Retinal pigment epithelial cell (primary cell): Measurements from ENCODE around the gene OCLN.
"Not testable (repeated sequence)": the region's sequence is repeated elsewhere in the genome, so short reads cannot be mapped to it uniquely, and the experiment has no call there.

Source experiments
- DNase-seq: peaks from one replicate; pipeline ENCODE4 v3.0.0-alpha.2; 2010; ENCODE audit warnings: low read depth
- H3K4me3 ChIP-seq: 2 replicates; pipeline ENCODE4 v1.5.1; 2011; ENCODE audit warnings: mild to moderate bottlenecking, low read length, control low read depth, moderate library complexity
- TF ChIP-seq, protein P1 (sequence below): conservative IDR thresholded peaks from 2 replicates; pipeline ENCODE4 v1.5.1; 2011; ENCODE audit warnings: low read depth, low read length, control low read depth, inconsistent platforms

OCLN gene

DNA sequence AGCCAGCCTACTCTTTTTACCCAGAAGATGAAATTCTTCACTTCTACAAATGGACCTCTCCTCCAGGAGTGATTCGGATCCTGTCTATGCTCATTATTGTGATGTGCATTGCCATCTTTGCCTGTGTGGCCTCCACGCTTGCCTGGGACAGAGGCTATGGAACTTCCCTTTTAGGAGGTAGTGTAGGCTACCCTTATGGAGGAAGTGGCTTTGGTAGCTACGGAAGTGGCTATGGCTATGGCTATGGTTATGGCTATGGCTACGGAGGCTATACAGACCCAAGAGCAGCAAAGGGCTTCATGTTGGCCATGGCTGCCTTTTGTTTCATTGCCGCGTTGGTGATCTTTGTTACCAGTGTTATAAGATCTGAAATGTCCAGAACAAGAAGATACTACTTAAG, 16.6 kb downstream of the OCLN start:
- no peak for DNase-seq
- TF ChIP-seq, protein P1, sequence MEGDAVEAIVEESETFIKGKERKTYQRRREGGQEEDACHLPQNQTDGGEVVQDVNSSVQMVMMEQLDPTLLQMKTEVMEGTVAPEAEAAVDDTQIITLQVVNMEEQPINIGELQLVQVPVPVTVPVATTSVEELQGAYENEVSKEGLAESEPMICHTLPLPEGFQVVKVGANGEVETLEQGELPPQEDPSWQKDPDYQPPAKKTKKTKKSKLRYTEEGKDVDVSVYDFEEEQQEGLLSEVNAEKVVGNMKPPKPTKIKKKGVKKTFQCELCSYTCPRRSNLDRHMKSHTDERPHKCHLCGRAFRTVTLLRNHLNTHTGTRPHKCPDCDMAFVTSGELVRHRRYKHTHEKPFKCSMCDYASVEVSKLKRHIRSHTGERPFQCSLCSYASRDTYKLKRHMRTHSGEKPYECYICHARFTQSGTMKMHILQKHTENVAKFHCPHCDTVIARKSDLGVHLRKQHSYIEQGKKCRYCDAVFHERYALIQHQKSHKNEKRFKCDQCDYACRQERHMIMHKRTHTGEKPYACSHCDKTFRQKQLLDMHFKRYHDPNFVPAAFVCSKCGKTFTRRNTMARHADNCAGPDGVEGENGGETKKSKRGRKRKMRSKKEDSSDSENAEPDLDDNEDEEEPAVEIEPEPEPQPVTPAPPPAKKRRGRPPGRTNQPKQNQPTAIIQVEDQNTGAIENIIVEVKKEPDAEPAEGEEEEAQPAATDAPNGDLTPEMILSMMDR, result no peak
- H3K4me3 ChIP-seq, result no peak overlapping the region

DNA sequence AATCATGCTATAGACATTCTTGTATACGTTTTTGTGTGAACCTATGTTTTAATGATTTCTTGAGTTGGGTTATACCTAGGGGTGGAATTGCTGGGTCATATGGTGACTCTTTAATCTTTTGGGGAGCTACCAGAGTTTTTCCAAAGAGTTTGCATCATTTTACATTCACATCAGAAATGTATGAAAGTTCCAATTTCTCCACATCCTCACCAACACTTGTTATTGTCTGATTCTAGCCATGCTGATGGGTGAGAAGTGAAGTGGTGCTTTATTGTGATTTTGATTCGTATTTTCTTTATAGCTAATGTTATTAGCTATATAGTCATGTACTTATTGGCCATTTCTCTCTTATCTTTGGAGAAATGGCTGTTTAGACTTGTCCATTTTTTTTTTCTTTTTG, 18.1 kb downstream of the OCLN start:
- H3K4me3 ChIP-seq, result no peak overlapping the region
- DNase-seq, result no peak
- TF ChIP-seq, protein P1, result no peak

DNA sequence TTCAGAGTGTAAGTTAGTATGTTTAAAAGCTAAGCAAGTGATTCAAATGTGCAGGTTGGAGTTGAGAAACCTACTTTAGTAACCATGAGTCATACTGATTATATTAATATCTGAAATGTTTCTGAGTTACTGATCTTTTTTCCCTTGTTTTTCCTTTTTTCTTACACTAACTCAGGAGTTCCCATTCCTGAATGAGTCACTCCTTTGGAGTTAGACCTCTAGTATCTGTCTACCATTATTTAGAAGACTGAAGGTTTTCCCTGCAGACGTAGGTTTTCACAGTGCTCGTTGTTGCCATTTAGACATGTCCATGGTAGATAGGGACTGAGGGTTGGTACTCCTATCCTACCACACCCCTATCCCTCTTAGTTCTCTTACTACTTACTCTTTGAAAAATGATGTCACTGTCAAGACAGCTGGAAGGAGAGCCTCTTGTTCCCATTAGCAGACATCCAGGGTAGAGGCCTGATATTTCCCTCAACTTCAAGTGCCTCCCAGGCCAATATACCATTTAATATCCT, 20.2 kb downstream of the OCLN start:
- peak; percentile 65 for DNase-seq
- H3K4me3 ChIP-seq, result no peak overlapping the region
- TF ChIP-seq, protein P1, result no peak

DNA sequence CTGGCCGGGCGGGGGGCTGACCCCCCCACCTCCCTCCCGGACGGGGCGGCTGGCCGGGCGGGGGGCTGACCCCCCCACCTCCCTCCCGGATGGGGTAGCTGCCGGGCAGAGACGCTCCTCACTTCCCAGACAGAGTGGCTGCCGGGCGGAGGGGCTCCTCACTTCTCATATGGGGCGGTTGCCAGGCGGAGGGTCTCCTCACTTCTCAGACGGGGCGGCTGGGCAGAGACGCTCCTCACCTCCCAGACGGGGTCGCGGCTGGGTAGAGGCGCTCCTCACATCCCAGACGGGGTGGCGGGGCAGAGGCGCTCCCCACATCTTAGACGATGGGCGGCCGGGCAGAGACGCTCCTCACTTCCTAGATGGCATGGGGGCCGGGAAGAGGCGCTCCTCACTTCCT, 23.0 kb downstream of the OCLN start:
- H3K4me3 ChIP-seq, DNase-seq: not testable (repeated sequence)

DNA sequence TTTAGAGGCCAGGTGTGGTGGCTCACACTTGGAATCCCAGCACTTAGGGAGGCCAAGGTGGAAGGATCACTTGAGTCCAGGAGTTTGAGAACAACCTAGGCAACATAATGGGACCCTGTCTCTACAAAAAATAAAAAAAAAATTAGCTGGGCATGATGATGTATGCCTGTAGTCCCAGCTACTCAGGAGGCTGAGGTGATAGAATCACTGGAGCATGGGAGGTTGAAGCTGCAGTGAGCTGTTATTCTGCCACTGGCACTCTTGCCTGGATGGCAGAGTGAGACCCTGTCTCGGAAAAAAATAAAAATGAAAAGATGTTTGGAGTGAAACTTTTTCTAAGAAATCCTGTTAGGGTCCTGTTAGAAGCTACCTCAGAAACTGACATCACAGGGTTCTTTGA, 24.2 kb downstream of the OCLN start:
- TF ChIP-seq, protein P1, result no peak
- DNase-seq, result no peak
- H3K4me3 ChIP-seq, result no peak overlapping the region

DNA sequence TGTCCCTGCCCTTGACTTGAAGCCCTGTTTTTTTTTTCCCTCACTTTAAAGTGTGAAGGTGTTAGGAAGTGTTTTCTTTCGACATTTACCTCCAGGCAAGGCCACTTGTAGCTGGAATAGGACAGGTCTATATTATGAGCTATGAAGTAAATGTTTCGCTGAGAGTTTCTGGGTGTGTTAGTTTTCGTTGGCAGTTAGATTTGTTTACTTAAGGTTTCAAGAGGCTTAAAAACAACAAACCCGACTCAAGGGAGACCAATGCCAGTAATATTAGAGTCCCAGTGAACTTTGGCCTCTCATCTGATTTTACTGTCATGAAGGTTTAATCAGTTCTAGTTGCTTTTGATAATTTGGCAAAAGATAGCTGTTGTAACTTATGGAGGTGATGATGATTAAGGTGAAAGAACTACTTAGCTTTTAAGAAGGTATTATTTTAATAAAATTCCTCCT, 25.2 kb downstream of the OCLN start:
- no peak overlapping the region for H3K4me3 ChIP-seq
- TF ChIP-seq, protein P1, result no peak
- DNase-seq, result no peak

DNA sequence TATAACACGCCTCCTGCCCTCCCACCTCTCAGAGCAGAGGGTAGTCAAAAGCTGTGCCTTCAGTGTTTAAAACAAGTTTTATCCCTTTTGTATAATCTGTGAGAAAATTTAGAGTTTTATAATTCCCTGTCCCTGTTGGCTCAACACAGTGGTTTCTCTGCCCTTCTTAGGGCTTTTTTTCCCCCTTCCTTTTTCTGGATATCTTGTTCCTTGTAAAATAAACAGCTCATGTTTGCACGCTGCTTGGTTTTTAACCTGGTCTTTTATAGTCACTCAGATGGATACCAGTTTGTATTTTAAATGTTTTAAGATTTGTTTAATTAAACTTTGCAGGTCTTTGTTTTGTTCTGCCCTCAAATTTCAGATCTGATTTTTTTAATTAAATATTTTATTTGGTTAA, 26.7 kb downstream of the OCLN start:
- DNase-seq, result no peak
- TF ChIP-seq, protein P1, result no peak
- no peak overlapping the region for H3K4me3 ChIP-seq

DNA sequence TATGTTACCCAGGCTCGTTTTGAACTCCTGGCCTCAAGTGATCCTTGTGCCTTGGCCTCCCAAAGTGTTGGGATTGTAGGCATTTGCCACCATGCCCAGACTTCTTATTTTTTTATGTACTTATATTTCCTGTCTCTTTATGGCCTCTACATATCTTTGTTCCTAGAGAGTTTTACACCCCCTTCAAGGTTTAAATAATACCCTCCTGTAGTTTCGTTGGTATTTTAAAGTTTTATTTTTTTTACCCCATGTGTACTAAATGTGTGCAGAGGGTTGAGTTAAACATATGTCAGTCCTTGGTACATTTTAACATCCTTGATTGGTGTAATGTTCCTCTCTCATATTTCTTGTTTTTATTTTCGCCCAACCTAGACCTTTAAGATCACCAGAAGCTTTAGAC, 29.4 kb downstream of the OCLN start:
- TF ChIP-seq, protein P1, result no peak
- no peak overlapping the region for H3K4me3 ChIP-seq
- no peak for DNase-seq
